GM12874 (cell line): Measurements from ENCODE around the gene SECTM1.

Experiments
- TF ChIP-seq, protein P1 (sequence below): IDR thresholded peaks from 2 replicates; pipeline ENCODE4 v1.5.1; 2011; ENCODE audit warnings: low read depth, mild to moderate bottlenecking, control low read depth, low read length, moderate library complexity; ENCODE audit not compliant: insufficient read depth

Gene SECTM1

GRCh38 chr17:82282239-82283207, 51.0 kb downstream of the SECTM1 start:
- TF ChIP-seq, protein P1, sequence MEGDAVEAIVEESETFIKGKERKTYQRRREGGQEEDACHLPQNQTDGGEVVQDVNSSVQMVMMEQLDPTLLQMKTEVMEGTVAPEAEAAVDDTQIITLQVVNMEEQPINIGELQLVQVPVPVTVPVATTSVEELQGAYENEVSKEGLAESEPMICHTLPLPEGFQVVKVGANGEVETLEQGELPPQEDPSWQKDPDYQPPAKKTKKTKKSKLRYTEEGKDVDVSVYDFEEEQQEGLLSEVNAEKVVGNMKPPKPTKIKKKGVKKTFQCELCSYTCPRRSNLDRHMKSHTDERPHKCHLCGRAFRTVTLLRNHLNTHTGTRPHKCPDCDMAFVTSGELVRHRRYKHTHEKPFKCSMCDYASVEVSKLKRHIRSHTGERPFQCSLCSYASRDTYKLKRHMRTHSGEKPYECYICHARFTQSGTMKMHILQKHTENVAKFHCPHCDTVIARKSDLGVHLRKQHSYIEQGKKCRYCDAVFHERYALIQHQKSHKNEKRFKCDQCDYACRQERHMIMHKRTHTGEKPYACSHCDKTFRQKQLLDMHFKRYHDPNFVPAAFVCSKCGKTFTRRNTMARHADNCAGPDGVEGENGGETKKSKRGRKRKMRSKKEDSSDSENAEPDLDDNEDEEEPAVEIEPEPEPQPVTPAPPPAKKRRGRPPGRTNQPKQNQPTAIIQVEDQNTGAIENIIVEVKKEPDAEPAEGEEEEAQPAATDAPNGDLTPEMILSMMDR: no peak

DNA sequence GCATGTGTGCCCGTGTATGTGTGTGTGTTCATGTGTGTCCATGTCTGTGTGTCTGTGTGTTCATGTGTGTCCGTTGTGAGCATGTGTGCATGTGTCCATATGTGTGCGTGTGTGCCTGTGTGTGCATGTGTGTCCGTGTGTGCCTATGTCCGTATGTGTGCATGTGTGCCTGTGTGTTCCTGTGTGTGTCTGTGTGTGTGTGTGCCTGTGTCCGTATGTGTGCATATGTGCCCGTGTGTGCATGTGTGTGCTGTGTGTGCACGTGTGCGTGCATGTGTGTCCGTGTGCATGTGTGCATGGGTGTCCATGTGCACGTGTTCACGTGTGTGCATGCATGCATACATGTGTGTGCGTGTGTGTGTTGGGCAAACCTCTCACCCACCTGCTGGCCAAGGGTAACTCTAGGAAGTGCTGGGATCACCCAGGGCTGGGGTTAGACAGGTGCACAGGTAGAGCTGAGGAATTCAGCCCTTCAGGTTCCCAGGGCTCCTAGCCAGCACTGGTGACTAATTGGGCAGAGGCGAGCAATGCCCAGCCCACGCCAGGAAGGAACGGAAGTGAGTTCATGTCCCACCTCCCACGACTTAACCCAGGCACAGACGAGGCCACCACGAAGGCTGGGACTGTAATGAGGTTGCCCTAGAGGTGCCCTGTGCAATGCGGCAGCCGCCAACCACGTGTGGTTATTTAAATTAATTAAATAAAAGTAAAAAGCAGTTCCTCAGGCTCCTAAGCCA, 51.9 kb downstream of the SECTM1 start:
- TF ChIP-seq, protein P1: no peak

GRCh38 chr17:82281076-82281475, 52.5 kb downstream of the SECTM1 start:
- TF ChIP-seq, protein P1: no peak

DNA sequence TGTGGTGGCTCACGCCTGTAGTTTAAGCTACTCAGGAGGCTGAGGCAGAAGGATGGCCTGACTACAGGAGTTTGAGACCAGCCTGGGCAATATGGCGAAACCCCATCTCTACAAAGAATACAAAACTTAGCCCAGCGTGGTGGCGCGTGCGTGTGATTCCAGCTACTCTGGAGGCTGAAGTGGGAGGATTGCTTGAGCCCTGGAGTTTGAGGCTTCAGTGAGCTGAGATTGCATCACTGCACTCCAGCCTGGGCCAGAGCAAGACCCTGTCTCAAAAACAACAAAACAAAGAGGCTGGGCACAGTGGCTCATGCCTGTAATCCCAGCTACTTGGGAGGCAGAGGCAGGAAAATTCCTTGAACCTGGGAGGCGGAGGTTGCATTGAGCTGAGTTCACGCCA, 53.0 kb downstream of the SECTM1 start:
- TF ChIP-seq, protein P1: no peak

DNA sequence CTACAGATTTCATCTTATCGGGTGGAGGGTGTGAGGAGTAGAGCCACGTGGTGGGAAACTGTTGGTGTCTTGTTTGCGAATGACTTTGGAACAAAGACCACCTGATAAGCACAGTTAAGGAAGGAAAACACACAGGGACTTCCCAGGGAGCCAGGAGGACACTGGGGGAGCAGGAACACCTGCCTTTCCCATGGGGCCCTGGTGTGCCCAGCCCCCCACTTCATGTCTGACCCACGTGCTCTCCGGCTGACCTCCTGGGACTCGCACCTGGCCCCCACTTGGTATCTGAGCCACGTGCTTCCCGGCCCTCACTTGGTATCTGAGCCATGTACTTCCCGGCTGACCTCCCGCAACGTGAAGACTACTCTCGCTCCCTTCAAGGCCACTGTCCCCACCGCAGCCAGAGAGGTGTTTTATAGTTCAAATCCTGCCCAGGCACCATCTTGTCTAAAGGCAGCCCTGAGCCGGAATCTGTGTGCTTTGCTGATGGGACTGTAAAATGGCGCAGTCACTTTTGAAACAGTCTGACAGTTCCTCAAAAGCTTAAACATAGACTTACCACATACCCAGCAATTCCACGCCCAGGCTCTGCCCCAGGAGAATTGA, 54.7 kb downstream of the SECTM1 start:
- TF ChIP-seq, protein P1: no peak

GRCh38 chr17:82278308-82278707, 55.3 kb downstream of the SECTM1 start:
- TF ChIP-seq, protein P1: no peak

- TF ChIP-seq, protein P1: no peak
Measured at GRCh38 chr17:82277851-82278250, 55.7 kb downstream of the SECTM1 start.
